Measurements from ENCODE around the gene RASD1.

The RASD1 gene

GRCh38 chr17:17527534-17527933, 31.3 kb upstream of the RASD1 start:
- DNase-seq (ENCODE audit: low read depth in 3 of 3): no peak

- DNase-seq (ENCODE audit: low read depth in 3 of 3): no peak
Observed at GRCh38 chr17:17526369-17526768, 30.2 kb upstream of the RASD1 start.

- DNase-seq (ENCODE audit: low read depth in 3 of 3): no peak
Observed at GRCh38 chr17:17525956-17526355, 29.8 kb upstream of the RASD1 start.

GRCh38 chr17:17525311-17525710, 29.1 kb upstream of the RASD1 start:
- no peak for DNase-seq (ENCODE audit: low read depth in 3 of 3)

GRCh38 chr17:17523731-17524490, 27.7 kb upstream of the RASD1 start:
- DNase-seq (ENCODE audit: low read depth in 3 of 3): no peak

GRCh38 chr17:17523001-17523730, 27.0 kb upstream of the RASD1 start:
- no peak for DNase-seq (ENCODE audit: low read depth in 3 of 3)

- DNase-seq (ENCODE audit: low read depth in 3 of 3): no peak
Observed at GRCh38 chr17:17520599-17521232, 24.5 kb upstream of the RASD1 start.

GRCh38 chr17:17519886-17520285, 23.7 kb upstream of the RASD1 start:
- no peak for DNase-seq (ENCODE audit: low read depth in 3 of 3)

GRCh38 chr17:17518951-17519350, 22.8 kb upstream of the RASD1 start:
- no peak for DNase-seq (ENCODE audit: low read depth in 3 of 3)

GRCh38 chr17:17518014-17518413, 21.8 kb upstream of the RASD1 start:
- no peak for DNase-seq (ENCODE audit: low read depth in 3 of 3)

- DNase-seq (ENCODE audit: low read depth in 3 of 3): no peak
Observed at GRCh38 chr17:17516941-17517720, 20.9 kb upstream of the RASD1 start.

GRCh38 chr17:17515934-17516930, 20.0 kb upstream of the RASD1 start:
- no peak for DNase-seq (ENCODE audit: low read depth in 3 of 3)

GRCh38 chr17:17514993-17515933, 19.1 kb upstream of the RASD1 start:
- DNase-seq (ENCODE audit: low read depth in 3 of 3): no peak

- DNase-seq (ENCODE audit: low read depth in 3 of 3): no peak
Observed at GRCh38 chr17:17514361-17514992, 18.3 kb upstream of the RASD1 start.

GRCh38 chr17:17513626-17514025, 17.4 kb upstream of the RASD1 start:
- no peak for DNase-seq (ENCODE audit: low read depth in 3 of 3)

- DNase-seq (ENCODE audit: low read depth in 3 of 3): no peak
Observed at GRCh38 chr17:17512866-17513265, 16.7 kb upstream of the RASD1 start.

GRCh38 chr17:17511881-17512858, 16.0 kb upstream of the RASD1 start:
- no peak for DNase-seq (ENCODE audit: low read depth in 3 of 3)

- DNase-seq (ENCODE audit: low read depth in 3 of 3): no peak
Observed at GRCh38 chr17:17511293-17511741, 15.1 kb upstream of the RASD1 start.

All from stimulated activated CD4-positive, alpha-beta T cell treated with anti-CD3 and anti-CD28 coated beads, TNF-alpha, amount 100 ng/mL, for 24 hours (primary cell).